ENCODE measurements around the gene THTPA. TPM values are rescaled to one million over a fixed set of nuclear protein-coding genes. Genes with fewer than 3 reads are reported as not detected.
"Not testable (repeated sequence)": the region's sequence is repeated elsewhere in the genome, so short reads cannot be mapped to it uniquely, and the experiment has no call there.

THTPA gene
- total RNA-seq, 1 donor from 2014 or later = 6.9 TPM

- Mint-ChIP-seq H3K9me3 (ENCODE audit: unreplicated experiment) (peaks cover 3% of the 10 kb centered on the region), H3K36me3 (ENCODE audit: low read depth, unreplicated experiment) (peaks cover 4% of the 10 kb centered on the region), H3K4me3 (ENCODE audit: unreplicated experiment) (no peak overlapping the region), H3K27me3 (ENCODE audit: unreplicated experiment) (peaks cover 6% of the 10 kb centered on the region), H3K27ac (ENCODE audit: unreplicated experiment) (no peak overlapping the region), H3K4me1 (ENCODE audit: unreplicated experiment) (peaks cover 2% of the 10 kb centered on the region)
- no peak for DNase-seq (ENCODE audit: low spot score)
- TF ChIP-seq, protein P1, sequence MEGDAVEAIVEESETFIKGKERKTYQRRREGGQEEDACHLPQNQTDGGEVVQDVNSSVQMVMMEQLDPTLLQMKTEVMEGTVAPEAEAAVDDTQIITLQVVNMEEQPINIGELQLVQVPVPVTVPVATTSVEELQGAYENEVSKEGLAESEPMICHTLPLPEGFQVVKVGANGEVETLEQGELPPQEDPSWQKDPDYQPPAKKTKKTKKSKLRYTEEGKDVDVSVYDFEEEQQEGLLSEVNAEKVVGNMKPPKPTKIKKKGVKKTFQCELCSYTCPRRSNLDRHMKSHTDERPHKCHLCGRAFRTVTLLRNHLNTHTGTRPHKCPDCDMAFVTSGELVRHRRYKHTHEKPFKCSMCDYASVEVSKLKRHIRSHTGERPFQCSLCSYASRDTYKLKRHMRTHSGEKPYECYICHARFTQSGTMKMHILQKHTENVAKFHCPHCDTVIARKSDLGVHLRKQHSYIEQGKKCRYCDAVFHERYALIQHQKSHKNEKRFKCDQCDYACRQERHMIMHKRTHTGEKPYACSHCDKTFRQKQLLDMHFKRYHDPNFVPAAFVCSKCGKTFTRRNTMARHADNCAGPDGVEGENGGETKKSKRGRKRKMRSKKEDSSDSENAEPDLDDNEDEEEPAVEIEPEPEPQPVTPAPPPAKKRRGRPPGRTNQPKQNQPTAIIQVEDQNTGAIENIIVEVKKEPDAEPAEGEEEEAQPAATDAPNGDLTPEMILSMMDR (IDR thresholded peaks at IDR 0.05; ENCODE audit: unreplicated experiment) = no peak
Observed at GRCh38 chr14:23609001-23609400, 52.9 kb downstream of the THTPA start.

GRCh38 chr14:23609411-23610089 lies 53.5 kb downstream of the THTPA start:
- not testable (repeated sequence) for H3K27me3 Mint-ChIP-seq (ENCODE audit: unreplicated experiment); H3K4me3 Mint-ChIP-seq (ENCODE audit: unreplicated experiment); H3K27ac Mint-ChIP-seq (ENCODE audit: unreplicated experiment); DNase-seq (ENCODE audit: low spot score); H3K9me3 Mint-ChIP-seq (ENCODE audit: unreplicated experiment); H3K36me3 Mint-ChIP-seq (ENCODE audit: low read depth, unreplicated experiment); H3K4me1 Mint-ChIP-seq (ENCODE audit: unreplicated experiment)

Other genes starting within 250 kb of the THTPA start
- gene BCL2L2, start 249.4 kb upstream of the THTPA start, total RNA-seq (ENCODE audit: unreplicated experiment) = 22.0 TPM
- gene PABPN1, start 234.8 kb upstream of the THTPA start, total RNA-seq (ENCODE audit: unreplicated experiment) = 191 TPM
- gene SLC22A17, start 203.4 kb upstream of the THTPA start, total RNA-seq (ENCODE audit: unreplicated experiment) = 35.3 TPM
- 17.8 TPM for gene EFS, start 191.1 kb upstream of the THTPA start, total RNA-seq (ENCODE audit: unreplicated experiment)
- gene IL25, start 183.5 kb upstream of the THTPA start, total RNA-seq (ENCODE audit: unreplicated experiment) = not detected
- 0.26 TPM for gene CMTM5, start 179.2 kb upstream of the THTPA start, total RNA-seq (ENCODE audit: unreplicated experiment)
- 1.6 TPM for gene MYH6, start 148.0 kb upstream of the THTPA start, total RNA-seq (ENCODE audit: unreplicated experiment)
- 0.18 TPM for gene MYH7, start 120.6 kb upstream of the THTPA start, total RNA-seq (ENCODE audit: unreplicated experiment)
- 37.7 TPM for gene NGDN, start 86.6 kb upstream of the THTPA start, total RNA-seq (ENCODE audit: unreplicated experiment)
- gene ZFHX2, start 4.5 kb upstream of the THTPA start, total RNA-seq (ENCODE audit: unreplicated experiment) = 12.7 TPM
- 134 TPM for gene AP1G2, start 11.5 kb downstream of the THTPA start, total RNA-seq (ENCODE audit: unreplicated experiment)
- 0.64 TPM for gene JPH4, start 22.5 kb downstream of the THTPA start, total RNA-seq (ENCODE audit: unreplicated experiment)
- not detected for gene DHRS2, start 80.1 kb downstream of the THTPA start, total RNA-seq (ENCODE audit: unreplicated experiment)